ENCODE measurements around the gene LSM10.
A peak's percentile ranks its signal among the peaks of the same experiment; 100 is the strongest.

Gene LSM10

DNA sequence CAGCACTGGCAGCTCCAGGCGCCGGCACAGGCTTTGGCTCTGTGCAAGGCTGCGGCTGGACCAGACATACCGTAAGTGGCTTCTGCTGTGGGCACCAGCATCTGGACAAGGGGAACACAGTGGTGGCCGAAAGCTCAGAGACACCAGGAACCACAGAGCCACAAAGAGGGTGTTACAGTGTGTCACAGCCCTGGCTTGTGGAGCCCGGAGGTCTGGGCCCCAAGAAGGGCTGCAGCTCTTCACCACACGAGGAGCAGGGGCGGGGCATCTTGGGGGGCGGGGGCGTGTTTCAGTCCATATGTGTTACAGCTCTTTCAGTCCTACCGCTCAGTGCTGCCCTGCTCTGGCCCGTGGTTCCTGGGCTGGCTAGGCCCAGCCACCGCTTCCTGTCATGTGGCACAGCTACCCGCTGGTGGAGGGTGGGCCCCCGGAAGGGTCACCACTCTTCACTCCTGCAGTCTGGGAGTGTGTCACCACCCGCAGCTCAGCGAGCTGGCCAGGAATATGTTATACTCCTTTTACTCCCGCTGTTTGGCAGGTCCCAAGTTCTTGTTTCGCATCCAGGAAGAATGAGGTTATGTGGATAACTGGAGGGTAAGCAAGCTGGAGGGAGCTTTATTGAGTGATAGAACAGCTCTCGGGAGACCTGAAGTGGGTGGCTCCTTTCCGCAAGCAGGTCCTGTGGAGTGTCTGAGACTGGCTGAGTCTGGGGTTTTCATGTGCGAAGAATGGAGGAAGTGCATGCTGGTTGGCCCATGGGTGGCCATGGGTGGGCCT lies 3.3 kb upstream of the LSM10 start:
- Histone ChIP-seq H2AFZ (ENCODE audit: low read depth, low read length) (peak overlapping the region; percentile 52), H3K4me3 (ENCODE audit: low read length) (peak overlapping the region; percentile 74), H3K4me1 (ENCODE audit: insufficient read depth, low read length) (peaks cover 17% of the 10 kb centered on the region), H3K36me3 (ENCODE audit: insufficient read depth, low read length) (no peaks in the 10 kb centered on the region), H3K9me3 (ENCODE audit: low read length) (no peaks in the 10 kb centered on the region), H3K27me3 (ENCODE audit: insufficient read depth, low read length) (no peaks in the 10 kb centered on the region)

DNA sequence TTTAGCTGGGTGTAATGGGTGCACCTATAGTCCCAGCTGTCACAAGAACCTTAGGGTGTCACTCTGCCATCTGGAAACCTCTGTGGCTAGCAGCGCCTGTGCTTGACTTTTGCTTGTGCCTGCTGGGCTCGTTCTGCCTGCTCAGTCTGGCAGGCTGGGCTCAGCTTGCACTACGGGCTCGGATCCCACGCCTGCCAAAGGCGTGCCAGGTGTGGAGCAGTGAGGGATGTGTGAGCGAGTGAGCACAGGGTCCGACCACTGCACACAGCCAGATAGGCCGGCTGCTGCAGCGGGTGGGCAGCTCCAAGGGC lies 2.8 kb upstream of the LSM10 start:
- Histone ChIP-seq H3K4me1 (ENCODE audit: insufficient read depth, low read length) (peaks cover 17% of the 10 kb centered on the region), H3K4me3 (ENCODE audit: low read length) (peak overlapping the region; percentile 74), H3K36me3 (ENCODE audit: insufficient read depth, low read length) (no peaks in the 10 kb centered on the region), H3K9me3 (ENCODE audit: low read length) (no peaks in the 10 kb centered on the region), H3K27me3 (ENCODE audit: insufficient read depth, low read length) (no peaks in the 10 kb centered on the region), H2AFZ (ENCODE audit: low read depth, low read length) (peak overlapping the region; percentile 52)

DNA sequence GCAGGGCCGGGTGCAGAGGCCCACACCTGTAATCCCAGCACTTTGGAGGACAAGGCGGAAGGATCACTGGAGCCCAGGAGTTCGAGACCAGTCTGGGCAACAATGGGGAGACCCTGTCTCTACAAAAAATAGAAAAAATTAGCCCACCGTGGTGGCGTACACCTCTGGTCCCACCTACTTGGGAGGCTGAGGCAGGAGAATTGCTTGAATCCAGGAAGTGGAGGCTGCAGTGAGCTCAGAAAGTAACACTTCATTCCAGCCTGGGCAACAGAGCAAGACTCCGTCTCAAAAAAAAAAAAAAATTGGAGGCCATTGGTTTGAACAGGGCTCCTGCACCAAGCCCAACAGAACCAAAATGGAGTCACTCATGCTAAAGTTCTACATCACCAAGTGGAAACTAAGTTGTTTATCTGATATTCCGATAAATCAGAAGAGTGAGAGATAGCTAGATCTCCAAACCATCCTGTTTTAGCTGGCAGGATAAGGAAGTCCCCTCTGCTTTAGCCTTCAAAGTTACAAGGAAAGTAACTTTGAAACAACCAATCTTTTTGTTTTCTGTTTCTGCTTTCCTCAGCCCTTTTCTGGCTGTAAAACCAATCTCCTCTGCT lies 766 bp upstream of the LSM10 start:
- H2AFZ ChIP-seq (ENCODE audit: low read depth, low read length), result peak overlapping the region; percentile 59
- H3K4me1 ChIP-seq (ENCODE audit: insufficient read depth, low read length), result peaks cover 17% of the 10 kb centered on the region
- no peaks in the 10 kb centered on the region for H3K27me3 ChIP-seq (ENCODE audit: insufficient read depth, low read length)
- H3K36me3 ChIP-seq (ENCODE audit: insufficient read depth, low read length), result peaks cover 5% of the 10 kb centered on the region
- H3K4me3 ChIP-seq (ENCODE audit: low read length), result peak overlapping the region; percentile 59
- no peaks in the 10 kb centered on the region for H3K9me3 ChIP-seq (ENCODE audit: low read length)

DNA sequence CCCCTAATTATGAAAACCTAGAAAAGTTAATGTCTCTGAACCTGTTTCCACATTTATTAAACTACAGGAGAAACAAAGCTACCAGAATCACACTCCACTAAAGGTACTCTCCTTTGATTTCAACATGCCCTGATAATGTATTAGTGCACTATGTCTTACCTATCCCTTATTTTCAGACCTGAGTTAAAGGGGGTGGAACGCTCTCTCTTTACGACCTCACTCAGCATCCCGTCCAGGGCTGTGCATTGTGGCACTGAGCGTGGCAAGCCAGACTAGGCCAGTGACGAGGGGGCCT lies 678 bp downstream of the LSM10 start:
- H3K4me1 ChIP-seq (ENCODE audit: insufficient read depth, low read length), result peaks cover 15% of the 10 kb centered on the region
- peaks cover 19% of the 10 kb centered on the region for H3K36me3 ChIP-seq (ENCODE audit: insufficient read depth, low read length)
- H3K27me3 ChIP-seq (ENCODE audit: insufficient read depth, low read length), result no peaks in the 10 kb centered on the region
- peak overlapping the region; percentile 59 for H2AFZ ChIP-seq (ENCODE audit: low read depth, low read length)
- H3K9me3 ChIP-seq (ENCODE audit: low read length), result no peaks in the 10 kb centered on the region
- peak overlapping the region; percentile 59 for H3K4me3 ChIP-seq (ENCODE audit: low read length)

DNA sequence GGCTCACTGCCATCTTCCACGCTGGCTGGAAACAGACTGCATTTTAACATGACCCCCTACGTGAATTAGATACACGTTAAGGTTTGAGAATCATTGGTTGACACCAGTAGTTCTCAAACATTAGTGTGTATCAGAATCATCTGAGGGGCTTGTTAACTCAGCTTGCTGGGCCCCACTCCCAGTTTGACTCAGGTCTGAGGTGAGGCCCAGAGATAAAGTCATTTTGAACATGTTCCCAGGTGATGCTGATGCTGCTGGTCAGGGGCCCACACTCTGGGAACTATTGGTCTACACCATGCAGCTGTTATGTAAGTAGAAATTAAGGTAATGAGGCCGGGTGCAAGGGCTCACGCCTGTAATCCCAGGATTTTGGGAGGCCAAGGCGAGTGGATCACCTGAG lies 1.3 kb downstream of the LSM10 start:
- Histone ChIP-seq H2AFZ (ENCODE audit: low read depth, low read length) (no peak overlapping the region), H3K4me3 (ENCODE audit: low read length) (peak overlapping the region; percentile 2), H3K4me1 (ENCODE audit: insufficient read depth, low read length) (peaks cover 9% of the 10 kb centered on the region), H3K27me3 (ENCODE audit: insufficient read depth, low read length) (no peaks in the 10 kb centered on the region), H3K36me3 (ENCODE audit: insufficient read depth, low read length) (peaks cover 24% of the 10 kb centered on the region), H3K9me3 (ENCODE audit: low read length) (no peaks in the 10 kb centered on the region)

DNA sequence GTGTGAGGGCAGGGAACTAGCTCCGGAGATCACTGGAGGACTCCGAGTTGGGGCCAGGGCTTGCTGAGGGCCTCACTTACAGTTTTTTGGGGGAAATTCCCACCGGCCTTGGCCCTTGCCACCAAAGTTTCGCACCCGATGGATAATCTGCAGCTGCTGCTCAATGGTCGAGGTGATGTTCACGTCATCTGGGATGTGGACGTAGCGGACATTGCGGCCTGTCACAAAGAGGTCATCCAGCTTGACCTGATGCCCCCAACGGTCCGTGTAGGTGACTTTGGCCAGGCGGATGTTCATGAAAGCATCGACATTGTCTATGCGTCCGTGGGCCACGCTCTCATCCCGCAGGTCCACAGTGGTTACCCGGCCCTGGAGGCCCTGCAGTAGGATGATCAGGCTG lies 4.0 kb downstream of the LSM10 start:
- no peak overlapping the region for H2AFZ ChIP-seq (ENCODE audit: low read depth, low read length)
- H3K27me3 ChIP-seq (ENCODE audit: insufficient read depth, low read length), result no peaks in the 10 kb centered on the region
- peaks cover 34% of the 10 kb centered on the region for H3K36me3 ChIP-seq (ENCODE audit: insufficient read depth, low read length)

DNA sequence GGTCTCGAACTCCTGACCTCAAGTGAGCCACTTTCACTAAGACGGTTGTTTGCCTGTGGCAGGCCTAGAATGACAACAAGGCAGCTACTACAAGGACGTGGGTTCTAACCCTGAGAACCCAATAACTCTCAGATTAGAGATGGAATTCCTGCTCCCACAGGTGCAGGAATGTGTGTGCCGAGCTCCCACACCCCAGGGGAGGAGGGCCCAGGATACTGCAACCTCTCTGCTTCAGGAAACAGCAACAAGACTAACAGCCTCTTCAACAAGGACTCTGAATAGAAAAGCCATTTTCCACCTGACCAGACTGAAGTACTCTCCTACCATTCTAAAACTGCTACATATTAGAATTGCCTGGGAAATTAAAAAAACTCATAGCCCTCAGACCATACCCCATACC lies 4.9 kb downstream of the LSM10 start:
- peaks cover 1% of the 10 kb centered on the region for H3K4me1 ChIP-seq (ENCODE audit: insufficient read depth, low read length)
- no peak overlapping the region for H2AFZ ChIP-seq (ENCODE audit: low read depth, low read length)
- H3K36me3 ChIP-seq (ENCODE audit: insufficient read depth, low read length), result peaks cover 34% of the 10 kb centered on the region
- no peak overlapping the region for H3K4me3 ChIP-seq (ENCODE audit: low read length)
- H3K27me3 ChIP-seq (ENCODE audit: insufficient read depth, low read length), result no peaks in the 10 kb centered on the region
- H3K9me3 ChIP-seq (ENCODE audit: low read length), result no peaks in the 10 kb centered on the region

More for the DNA sequence above, 4.0 kb downstream of the LSM10 start:
- Histone ChIP-seq H3K4me3 (ENCODE audit: low read length) (no peak overlapping the region), H3K9me3 (ENCODE audit: low read length) (no peaks in the 10 kb centered on the region), H3K4me1 (ENCODE audit: insufficient read depth, low read length) (peaks cover 3% of the 10 kb centered on the region)

DNA sequence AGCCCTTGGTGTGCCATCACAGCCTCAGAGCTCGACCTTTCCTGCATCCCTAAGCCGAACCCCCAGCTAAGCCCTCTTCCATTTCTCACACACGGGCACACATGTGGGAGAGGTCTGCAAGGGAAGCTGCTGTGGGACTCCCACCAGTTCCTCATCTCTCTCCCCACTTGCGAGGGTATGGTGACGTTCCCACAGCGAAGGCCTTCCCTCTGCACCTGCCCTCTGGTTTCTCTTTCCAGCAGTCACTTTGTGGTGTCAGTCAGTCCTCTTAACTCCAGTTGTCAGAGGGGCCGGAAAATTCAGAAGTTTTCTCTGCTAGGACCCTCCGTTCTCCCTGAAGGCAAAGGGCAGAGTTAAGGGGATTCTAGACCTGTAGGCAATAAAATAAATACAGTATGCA lies 6.4 kb downstream of the LSM10 start:
- no peaks in the 10 kb centered on the region for H3K27me3 ChIP-seq (ENCODE audit: insufficient read depth, low read length)
- H2AFZ ChIP-seq (ENCODE audit: low read depth, low read length), result no peak overlapping the region
- no peaks in the 10 kb centered on the region for H3K9me3 ChIP-seq (ENCODE audit: low read length)
- no peak overlapping the region for H3K4me3 ChIP-seq (ENCODE audit: low read length)
- H3K36me3 ChIP-seq (ENCODE audit: insufficient read depth, low read length), result peaks cover 34% of the 10 kb centered on the region
- peaks cover 17% of the 10 kb centered on the region for H3K4me1 ChIP-seq (ENCODE audit: insufficient read depth, low read length)

DNA sequence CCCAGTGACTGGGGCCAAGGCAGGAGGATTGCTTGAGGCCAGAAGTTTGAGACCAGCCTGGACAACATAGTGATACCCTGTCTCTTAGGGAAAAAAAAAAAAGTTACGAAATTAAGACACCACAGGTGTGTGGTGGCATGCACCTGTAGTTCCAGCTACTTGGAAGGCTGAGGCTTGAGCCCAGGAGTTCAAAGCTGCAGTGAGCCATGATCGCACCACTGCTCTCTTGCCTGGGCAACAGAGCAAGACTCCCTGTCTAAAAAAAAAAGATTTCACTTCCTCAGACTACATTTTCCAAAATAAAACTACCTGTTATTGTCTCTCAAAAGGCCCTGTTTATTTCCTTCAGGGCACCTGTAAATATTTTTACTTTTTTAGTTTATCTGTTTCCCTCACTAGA lies 7.3 kb downstream of the LSM10 start:
- no peak overlapping the region for H2AFZ ChIP-seq (ENCODE audit: low read depth, low read length)
- no peak overlapping the region for H3K4me3 ChIP-seq (ENCODE audit: low read length)
- no peaks in the 10 kb centered on the region for H3K27me3 ChIP-seq (ENCODE audit: insufficient read depth, low read length)
- H3K9me3 ChIP-seq (ENCODE audit: low read length), result no peaks in the 10 kb centered on the region
- peaks cover 34% of the 10 kb centered on the region for H3K36me3 ChIP-seq (ENCODE audit: insufficient read depth, low read length)
- H3K4me1 ChIP-seq (ENCODE audit: insufficient read depth, low read length), result peaks cover 17% of the 10 kb centered on the region

DNA sequence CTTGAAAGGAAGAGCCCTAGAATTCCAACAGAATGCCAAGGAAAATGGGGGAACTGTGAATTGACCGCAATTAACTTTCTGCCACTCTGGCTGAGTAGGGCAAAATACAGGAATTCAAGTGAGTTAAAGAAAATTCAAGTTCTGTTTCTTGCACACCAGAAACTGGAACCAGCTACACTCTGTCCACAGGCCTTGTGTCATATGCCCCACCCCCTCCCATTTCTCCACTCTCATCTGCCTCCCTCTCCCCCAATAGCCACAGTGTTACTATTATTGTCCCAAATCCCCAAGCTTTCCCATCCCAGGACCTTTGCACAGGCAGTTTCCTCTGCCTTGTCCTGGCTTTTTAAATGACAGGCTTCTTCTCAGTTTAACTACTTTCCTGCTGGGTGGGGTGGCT lies 7.7 kb downstream of the LSM10 start:
- Histone ChIP-seq H3K27me3 (ENCODE audit: insufficient read depth, low read length) (no peaks in the 10 kb centered on the region), H3K9me3 (ENCODE audit: low read length) (no peaks in the 10 kb centered on the region), H2AFZ (ENCODE audit: low read depth, low read length) (no peak overlapping the region), H3K4me3 (ENCODE audit: low read length) (no peak overlapping the region), H3K4me1 (ENCODE audit: insufficient read depth, low read length) (peaks cover 19% of the 10 kb centered on the region), H3K36me3 (ENCODE audit: insufficient read depth, low read length) (peaks cover 34% of the 10 kb centered on the region)

DNA sequence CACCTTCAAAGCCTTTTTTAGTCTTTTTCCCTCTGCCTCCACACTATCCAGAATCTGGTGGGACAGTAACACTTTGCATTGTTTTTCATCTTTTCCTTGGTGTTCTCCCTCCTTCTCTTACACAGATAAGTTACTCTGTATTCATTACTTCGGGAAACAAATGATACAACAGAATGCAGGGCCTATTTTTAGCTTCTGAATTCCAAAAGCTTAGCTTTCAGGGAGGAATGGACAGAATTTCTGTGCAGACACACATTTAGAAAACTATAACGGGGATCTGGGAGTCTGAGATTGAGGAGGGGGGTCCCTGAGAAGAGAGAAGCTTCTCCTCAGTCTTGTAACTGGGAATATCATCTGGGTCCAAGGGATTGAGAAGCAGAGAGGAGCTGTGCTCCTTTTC lies 8.4 kb downstream of the LSM10 start:
- Histone ChIP-seq H3K9me3 (ENCODE audit: low read length) (no peaks in the 10 kb centered on the region), H2AFZ (ENCODE audit: low read depth, low read length) (no peak overlapping the region), H3K4me1 (ENCODE audit: insufficient read depth, low read length) (peaks cover 26% of the 10 kb centered on the region), H3K36me3 (ENCODE audit: insufficient read depth, low read length) (peaks cover 34% of the 10 kb centered on the region), H3K27me3 (ENCODE audit: insufficient read depth, low read length) (no peaks in the 10 kb centered on the region), H3K4me3 (ENCODE audit: low read length) (no peak overlapping the region)

DNA sequence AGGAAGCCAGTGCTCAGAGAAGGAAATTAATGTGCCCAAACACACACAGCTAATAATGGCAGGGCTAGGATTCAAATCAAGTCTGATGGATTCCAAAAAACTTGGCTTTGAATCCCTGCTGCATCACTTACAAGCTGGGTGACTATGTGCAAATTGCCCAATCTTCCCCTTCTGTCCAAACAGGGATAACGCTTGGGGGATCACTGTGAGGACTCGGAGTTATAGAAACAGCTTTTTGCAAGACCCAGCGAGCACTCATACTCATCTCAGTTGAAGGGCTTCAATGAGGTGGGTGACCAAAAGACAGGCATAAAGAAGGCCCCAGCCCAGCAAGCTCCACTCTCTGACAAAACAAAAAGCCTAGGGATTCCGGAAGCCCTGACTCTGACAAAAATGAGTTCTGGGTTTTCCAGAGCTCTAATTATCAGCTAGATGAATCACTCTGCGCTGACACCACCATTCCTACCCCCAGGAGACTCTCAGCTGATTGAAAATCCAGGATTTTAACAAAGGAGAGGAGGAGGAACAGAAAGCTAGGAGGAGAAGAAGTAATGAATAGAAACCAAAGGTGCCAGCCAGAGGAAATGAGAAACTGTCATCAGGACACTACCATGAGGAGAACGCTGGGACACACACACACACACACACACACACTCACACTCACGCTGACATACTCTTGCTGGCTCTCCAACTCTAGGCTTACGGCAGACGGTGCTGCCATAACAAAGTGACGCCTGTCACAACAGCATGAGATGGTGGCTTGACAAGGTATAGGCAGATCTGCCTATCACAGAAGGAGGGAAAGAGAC lies 10.4 kb downstream of the LSM10 start:
- H3K4me1 ChIP-seq (ENCODE audit: insufficient read depth, low read length), result peaks cover 28% of the 10 kb centered on the region
- no peaks in the 10 kb centered on the region for H3K9me3 ChIP-seq (ENCODE audit: low read length)
- H2AFZ ChIP-seq (ENCODE audit: low read depth, low read length), result no peak overlapping the region
- H3K36me3 ChIP-seq (ENCODE audit: insufficient read depth, low read length), result peaks cover 18% of the 10 kb centered on the region
- H3K27me3 ChIP-seq (ENCODE audit: insufficient read depth, low read length), result no peaks in the 10 kb centered on the region
- H3K4me3 ChIP-seq (ENCODE audit: low read length), result peak overlapping the region; percentile 67

DNA sequence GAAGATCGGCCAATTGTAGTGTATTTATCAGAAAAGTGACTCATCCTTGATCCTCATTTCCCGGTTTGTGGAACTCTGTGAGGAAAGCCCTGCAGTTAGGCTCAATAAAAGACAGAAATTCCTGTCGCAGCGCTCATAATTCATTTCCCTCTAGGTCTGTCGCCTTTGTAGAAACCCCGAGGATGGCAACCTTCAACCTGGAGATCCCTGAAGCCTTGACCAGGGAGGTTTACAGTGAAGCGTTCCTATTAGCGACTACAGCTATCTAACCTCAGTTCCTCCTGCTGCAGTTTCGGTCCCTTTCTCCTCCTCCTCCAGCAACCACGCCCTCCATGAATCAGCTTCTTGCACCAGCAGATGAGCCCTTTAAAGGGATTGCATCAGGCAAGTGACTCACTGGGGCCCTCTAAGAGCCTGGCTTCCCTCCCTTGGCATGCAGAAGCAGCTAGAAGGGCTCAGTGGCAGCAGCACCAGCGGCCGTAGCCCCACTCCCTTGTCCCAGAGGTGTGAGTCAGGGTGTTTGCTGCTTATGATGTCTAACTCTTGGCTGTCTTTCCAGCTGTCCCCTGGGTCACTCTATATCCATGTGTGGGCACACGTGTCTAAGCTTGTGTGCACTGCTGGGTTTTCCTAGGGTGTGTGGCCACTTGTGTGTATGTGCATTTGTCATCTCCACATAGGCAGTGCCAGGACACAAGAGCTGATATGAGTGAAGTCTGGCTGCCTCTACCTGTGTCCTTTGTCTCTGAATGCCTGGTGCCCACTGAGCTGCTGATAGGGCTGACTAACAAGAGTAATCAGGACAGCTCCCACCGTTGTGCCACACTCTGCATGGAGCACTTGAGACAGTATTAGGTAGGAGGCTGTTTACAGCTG lies 11.2 kb downstream of the LSM10 start:
- H2AFZ ChIP-seq (ENCODE audit: low read depth, low read length), result peak overlapping the region; percentile 31
- H3K4me3 ChIP-seq (ENCODE audit: low read length), result peak overlapping the region; percentile 67
- H3K4me1 ChIP-seq (ENCODE audit: insufficient read depth, low read length), result peaks cover 28% of the 10 kb centered on the region
- no peaks in the 10 kb centered on the region for H3K9me3 ChIP-seq (ENCODE audit: low read length)
- H3K36me3 ChIP-seq (ENCODE audit: insufficient read depth, low read length), result peaks cover 11% of the 10 kb centered on the region
- H3K27me3 ChIP-seq (ENCODE audit: insufficient read depth, low read length), result no peaks in the 10 kb centered on the region

All from neuron (in vitro differentiated cells).